Forelimb muscle (tissue), 1 donor: ENCODE data around the gene NR2F1. TPM values are rescaled to one million over a fixed set of nuclear protein-coding genes. Genes with fewer than 3 reads are reported as not detected.
"Not testable (repeated sequence)": the region's sequence is repeated elsewhere in the genome, so short reads cannot be mapped to it uniquely, and the experiment has no call there.

Source experiments
- DNase-seq: peaks from one replicate; pipeline ENCODE4 v3.0.0-alpha.2; 2013; ENCODE audit warnings: low read depth
- polyA plus RNA-seq: library from polyadenylated mRNA; unstranded; fragments of 120-200 nt; gene quantifications from one replicate; pipeline ENCODE4 v1.2.1, GENCODE V29; 2013; ENCODE audit not compliant: insufficient read length

The NR2F1 gene
- 5.3 TPM for polyA plus RNA-seq

GRCh38 chr5:93582677-93583438, at the start of gene NR2F1:
Gene NR2F1, plus strand, starts transcription at chr5:93583222. Its CDS starts 1,802 bp downstream, at chr5:93585024.
- DNase-seq: peak; percentile 77

GRCh38 chr5:93545872-93546271, 37.1 kb upstream of the NR2F1 start:
- DNase-seq: no peak

- not testable (repeated sequence) for DNase-seq
Observed at GRCh38 chr5:93549594-93549993, 33.4 kb upstream of the NR2F1 start.

GRCh38 chr5:93557021-93557604, 25.9 kb upstream of the NR2F1 start:
- no peak for DNase-seq

DNA sequence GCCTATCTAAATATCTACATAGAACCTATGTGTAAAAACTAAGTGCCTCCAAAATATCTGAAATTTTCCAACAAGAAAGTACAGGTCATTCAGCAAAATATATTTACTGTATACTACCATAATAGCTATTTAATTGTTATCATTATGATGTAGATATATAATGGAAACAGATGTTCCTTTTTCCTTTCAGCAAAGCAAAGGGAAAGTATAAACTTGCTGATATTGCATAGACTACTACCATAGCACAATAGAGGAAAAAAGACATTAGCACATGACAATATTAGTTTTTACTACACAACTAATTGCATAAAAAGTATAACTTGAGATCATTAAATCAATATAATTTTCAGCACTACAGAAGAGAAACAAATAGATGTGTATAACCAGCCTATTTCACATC, 16.9 kb upstream of the NR2F1 start:
- DNase-seq: no peak

- no peak for DNase-seq
Observed at GRCh38 chr5:93567424-93567823, 15.6 kb upstream of the NR2F1 start.

- no peak for DNase-seq
Observed at GRCh38 chr5:93569300-93570160, 13.5 kb upstream of the NR2F1 start.

GRCh38 chr5:93570294-93571113, 12.5 kb upstream of the NR2F1 start:
- DNase-seq: no peak

DNA sequence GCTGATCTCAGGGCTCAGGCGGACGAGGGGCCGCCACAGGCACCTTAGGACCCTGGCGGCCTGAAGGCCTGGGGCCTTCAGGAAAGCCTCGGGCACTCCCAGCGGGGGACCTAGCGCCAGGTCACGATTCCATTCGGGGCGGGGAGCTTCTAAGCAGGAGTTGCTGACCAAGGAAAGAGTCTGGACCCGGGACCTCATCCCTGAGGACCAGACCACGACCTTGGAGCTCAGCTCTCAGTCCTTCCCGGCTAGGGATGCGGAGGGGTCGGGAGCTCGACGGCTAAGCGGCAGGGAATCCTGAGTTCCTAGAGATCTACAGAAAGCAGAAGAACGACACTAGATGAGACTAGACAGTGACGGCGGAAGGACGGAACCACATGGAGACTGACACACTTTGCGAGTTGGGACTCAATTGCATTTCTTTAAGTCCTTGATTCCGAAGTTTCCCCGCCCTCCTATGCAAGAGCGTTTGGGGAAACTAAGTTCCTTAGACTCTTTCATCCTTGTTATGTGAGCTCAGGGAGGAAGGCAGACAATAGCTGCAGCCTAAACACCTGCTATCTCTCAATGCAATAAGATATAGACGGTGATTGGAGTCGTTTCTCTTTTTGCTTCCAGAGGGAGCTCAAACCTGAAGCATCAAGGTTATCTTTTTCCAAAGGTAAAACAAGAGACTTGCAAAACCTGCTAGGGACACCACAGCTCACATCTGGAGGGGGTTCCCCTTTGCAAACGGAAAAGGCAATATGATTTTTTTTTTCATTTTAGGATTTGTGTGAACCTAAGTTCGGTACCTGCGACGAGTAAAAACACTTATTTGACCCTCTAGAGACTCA, 11.7 kb upstream of the NR2F1 start:
- no peak for DNase-seq

- no peak for DNase-seq
Observed at GRCh38 chr5:93572101-93572607, 10.9 kb upstream of the NR2F1 start.

- no peak for DNase-seq
Observed at GRCh38 chr5:93572608-93573353, 10.2 kb upstream of the NR2F1 start.

DNA sequence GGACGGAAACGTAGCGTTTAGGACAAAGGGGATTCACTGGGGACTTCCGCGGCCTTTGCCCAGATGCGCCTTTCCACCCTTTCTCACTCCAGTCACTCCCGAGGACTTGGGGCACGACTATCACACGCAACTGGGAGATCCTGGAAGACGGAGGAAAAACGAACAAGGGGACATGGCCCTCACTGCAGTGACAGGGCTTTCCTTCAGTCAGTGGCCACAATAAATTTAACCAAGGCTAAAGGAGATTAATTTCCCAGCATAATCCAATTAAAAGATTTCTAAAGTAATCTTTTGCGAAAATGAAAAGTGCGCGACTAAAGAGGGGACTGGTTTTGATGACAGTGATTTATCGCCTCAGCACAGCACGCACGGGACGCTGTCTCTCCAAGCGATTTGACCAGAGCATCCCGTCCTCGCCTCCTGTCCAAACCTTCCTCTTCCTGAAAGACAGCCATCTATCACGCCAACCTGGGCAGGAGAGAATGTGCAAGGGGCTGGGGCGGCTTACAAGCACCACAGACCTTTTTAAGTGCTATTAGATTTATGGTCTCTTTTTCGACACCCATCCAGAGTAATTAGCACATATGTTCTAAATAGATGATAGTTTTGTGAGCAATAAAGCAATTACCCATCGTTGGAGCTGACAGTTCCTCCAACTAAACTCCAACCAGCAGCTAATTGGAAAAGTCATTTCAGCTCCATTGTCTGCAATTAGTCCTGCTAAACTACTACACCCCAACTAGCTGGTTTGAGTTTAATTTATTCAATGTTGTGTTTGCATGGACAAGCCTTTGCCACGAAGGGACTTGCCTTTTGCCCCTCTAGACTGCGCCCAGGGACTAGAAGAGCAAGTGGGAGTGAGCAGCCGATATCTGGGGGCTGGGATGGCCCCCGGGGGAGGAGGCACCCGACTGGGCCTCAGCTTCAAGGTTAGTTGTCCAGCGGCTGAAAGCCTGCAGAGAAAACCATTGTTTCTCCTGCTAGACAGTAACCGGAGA, 9.4 kb upstream of the NR2F1 start:
- no peak for DNase-seq

DNA sequence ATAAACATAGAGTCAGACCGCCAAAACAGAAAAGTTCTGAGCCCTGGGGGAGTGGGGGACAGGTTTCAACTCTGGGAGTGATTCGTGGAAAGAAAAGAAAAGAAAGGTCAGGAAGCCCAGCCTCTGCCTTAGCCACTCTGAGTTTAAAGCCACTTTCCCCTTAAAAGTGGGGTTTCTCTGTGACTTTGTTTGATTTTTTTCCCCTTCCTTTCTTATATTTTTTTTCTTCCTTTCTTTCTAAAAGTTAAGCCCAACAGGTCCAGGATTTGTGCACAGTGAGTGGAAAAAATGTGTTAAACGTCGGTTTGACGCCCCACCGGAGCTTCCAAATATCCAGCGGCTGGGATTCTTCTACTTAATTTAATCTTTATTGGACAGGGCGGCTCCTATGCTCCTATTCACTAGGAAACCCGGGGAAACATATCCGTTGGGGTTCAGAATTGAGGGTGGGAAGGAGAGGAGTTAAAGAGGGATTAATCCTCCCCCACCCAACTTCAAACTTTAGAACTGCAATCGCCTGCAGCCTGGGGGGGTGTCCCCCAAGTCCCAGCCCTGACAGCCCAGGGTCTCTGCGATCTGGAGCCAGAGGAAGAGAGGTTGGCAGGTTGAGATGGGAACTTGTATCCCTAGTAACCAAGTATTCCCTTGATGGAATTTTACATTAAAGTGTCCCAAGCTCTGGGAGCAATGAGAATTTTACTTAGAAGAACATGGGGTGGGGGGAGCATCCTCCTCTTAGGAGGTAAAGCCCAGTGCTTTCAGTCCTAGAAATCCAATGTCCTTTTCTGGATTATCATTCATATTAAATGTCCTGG, 8.3 kb upstream of the NR2F1 start:
- no peak for DNase-seq

GRCh38 chr5:93575461-93576414, 7.3 kb upstream of the NR2F1 start:
- DNase-seq: no peak

- DNase-seq: no peak
Observed at GRCh38 chr5:93576994-93577853, 5.8 kb upstream of the NR2F1 start.
